HL-60/S4 (cell line): ENCODE measurements around the gene ZFYVE28.
"Not testable (repeated sequence)": the region's sequence is repeated elsewhere in the genome, so short reads cannot be mapped to it uniquely, and the experiment has no call there.

Experiments
- in situ Hi-C: fragments of 300-500 bp; cut with MboI; formaldehyde crosslinking; loops from 2 replicates; pipeline ENCODE4 v1.14.3; 2022; ENCODE audit warnings: low sequenced_read_pairs

The ZFYVE28 gene

GRCh38 chr4:2417765-2418649, at the start of gene ZFYVE28:
TSS of gene ZFYVE28 (minus strand) at chr4:2418645. CDS start at chr4:2418323, 322 bp downstream.
- in situ Hi-C loops = no loop called here

GRCh38 chr4:2465544-2465943, 47.1 kb upstream of the ZFYVE28 start:
- in situ Hi-C loops = not testable (repeated sequence)

- in situ Hi-C loops = no loop called here
These were observed 46.6 kb upstream of the ZFYVE28 start for GRCh38 chr4:2465032-2465431.

DNA sequence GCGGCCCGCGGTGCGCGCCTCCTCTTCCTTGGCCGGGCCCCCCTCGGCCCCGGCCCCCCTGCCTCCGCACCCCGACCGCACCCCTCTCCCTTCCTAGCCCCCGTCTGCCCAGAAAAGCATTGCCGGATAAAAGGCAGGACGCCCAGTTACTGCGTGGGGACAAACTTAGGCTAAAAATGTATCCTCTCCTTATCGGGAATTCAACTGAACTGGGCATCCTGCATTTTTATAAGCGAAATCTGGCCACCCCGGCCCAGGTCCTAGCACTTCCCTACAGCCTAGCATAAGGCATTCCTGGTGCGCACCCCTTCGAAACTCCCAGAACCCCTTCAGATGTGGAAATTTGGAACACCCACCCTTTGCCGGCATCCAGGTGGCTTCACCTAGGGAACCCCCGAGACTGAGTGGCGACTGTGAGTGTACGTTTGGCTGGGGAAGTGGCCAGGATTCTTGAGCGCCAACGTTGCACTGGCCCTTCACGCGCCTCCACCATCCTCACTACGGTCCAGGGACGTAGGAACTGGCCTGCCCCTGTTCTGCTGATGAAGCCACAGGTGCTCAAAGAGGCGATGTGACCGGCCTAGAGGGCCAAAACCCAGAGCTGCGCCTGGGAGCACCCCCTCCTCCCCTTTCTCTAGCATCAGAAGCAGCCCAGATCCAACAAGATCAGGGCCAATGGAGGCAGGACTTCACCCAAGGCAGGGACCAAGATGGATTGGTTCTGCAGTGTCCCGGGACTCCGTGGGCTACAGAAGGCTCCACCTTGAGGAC, 44.7 kb upstream of the ZFYVE28 start:
- in situ Hi-C loops = no loop called here

DNA sequence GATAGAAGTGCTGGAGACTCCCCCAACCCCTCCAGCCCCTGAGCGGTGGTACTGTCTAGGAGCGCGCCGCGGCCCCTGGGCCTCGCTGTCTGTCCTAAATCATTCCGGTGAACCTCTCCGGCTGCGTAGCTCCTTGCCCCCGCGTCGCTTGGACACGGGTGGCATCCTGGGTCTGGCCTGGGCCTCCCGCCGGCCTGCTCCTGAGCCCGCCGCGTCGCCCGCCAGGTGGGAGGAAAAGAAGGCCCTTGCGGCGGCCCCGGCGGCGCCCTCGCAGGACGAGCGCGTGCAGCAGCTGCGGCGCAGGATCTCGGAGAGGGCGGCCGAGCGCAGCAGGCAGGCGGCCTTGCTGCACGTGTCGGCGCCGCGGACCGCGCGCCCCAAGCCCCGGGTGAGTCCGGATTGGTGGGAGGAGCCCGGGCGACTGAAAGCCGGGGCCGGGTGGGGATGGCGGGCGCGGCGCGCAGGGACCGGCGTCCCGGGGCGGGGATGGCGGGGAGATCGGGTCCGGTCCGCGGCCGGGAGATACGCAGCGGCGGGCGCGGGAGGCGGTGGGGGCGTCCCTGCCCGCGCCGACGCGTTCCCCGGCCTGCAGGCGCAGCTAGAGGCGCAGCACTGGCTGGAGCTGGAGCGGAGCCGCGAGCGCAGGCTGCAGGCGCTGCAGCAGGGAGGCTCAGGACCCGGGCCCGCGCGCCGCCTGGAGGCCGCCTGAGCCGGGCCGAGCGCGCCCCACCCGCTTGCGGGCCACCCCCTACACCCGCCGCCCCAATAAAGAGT, 44.0 kb upstream of the ZFYVE28 start:
- in situ Hi-C loops = no loop called here

DNA sequence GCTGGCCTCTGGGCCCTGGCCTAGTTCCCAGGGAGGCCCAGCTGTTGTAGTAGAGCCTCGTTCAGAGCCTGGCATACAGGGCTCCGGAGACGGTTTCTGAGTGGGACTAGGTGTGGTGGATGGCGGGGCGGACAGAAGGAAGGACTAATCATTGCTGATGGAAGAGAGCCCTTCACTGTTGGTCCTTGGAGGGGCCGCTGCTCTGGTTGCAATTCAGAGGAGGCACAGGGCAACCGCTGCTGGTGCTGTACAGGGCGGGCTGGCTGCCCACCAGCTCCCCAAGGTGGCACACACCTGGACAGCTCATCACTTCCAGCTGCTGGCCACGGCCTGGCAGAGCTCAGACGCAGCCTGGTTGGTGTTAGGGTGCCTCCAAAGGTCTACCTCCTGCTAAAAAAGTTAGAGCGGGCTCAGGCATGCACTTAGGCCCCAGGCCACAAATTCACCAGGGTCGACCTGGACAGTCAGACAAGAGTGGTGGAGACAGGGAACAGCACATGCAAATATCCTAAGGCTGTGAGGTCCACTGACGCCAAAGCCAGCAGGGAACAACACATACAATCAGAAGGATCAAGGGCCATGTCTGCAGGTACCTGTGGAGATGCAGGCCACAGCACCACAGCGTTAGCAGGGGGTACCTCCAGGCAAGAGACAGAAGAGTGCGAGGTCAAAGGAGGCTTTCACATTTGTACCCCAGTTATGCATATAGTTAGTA, 43.0 kb upstream of the ZFYVE28 start:
- in situ Hi-C loops = no loop called here

DNA sequence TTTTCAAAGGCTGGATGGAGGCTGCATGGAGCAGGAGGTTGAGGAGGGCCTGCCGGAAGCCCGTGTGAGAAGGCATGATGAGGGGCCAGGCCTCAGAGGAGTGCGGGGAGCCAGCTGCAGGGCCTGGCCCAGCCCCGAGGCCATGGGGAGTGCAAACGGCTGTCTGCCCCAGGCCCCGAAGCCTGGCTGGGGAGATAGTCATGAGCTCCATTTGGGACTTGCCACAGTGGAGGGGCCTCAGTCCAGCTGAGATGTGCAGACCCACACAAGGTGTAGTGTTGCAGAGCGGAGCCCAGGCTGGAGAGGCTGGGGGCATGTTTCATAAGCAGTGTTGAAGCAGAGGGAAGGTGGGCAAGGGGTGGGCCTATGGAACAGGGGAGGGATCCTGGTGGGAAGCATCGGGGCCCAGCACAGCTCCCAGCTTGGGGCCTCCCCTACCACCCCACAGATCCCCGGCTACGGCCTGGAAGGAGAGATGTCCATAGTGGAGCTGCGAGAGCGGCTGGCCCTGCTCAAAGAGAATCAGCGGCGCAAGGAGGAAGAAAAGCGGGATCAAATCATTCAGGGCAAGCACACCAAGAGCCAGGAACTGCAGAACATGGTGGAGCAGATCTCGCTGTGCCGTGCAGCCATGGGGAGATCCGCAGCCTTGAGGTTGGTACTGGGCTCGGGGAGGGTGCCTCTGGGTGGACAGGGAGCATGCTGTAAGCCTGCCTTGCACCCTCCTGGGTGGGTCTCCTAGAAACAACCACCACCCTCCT, 41.3 kb upstream of the ZFYVE28 start:
- in situ Hi-C loops = no loop called here

DNA sequence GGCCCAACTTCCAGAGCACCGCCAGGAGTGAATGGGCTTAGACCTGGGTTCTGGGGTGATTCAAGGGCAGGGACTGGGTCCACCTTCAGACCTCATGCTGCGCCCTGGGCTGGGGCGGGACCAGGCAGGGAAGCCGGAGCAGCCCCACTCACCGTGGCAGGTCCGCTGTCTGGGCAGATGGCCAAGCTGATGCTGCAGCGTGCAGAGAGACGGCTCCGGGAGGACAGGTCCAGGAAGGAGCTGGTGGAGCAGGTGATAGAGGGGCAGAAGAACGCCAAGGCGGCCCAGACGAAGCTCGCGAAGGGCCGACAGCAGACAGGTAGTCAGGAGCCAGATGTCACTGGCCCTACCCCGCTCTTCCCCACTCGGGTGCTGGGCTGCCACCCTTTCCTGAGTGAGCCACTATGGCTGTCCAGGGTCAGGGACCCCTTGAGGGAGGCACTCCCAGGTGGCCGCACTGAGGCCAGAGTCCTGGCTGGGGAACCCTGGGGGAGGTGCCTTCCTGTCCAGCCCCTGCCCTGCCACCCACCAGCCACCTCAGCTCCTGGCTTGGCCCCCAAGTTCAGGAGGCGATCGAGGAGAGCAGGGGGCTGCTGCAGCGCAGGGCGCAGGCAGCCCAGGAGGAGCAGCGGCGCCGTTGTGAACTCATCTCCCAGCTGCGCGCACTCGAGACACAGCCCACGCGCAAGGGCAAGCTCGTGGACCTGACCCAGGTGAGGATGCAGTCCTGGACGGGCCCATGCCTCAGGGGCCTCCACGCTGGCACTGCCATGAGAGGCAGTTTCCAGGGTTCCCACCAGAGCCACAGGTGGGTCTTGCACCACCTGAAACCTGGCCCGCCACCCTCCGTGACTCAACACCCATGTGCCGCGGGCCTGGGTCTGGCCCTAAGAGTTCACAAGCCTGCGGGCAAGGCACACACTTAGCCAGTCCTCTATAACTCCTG, 40.4 kb upstream of the ZFYVE28 start:
- in situ Hi-C loops = no loop called here

DNA sequence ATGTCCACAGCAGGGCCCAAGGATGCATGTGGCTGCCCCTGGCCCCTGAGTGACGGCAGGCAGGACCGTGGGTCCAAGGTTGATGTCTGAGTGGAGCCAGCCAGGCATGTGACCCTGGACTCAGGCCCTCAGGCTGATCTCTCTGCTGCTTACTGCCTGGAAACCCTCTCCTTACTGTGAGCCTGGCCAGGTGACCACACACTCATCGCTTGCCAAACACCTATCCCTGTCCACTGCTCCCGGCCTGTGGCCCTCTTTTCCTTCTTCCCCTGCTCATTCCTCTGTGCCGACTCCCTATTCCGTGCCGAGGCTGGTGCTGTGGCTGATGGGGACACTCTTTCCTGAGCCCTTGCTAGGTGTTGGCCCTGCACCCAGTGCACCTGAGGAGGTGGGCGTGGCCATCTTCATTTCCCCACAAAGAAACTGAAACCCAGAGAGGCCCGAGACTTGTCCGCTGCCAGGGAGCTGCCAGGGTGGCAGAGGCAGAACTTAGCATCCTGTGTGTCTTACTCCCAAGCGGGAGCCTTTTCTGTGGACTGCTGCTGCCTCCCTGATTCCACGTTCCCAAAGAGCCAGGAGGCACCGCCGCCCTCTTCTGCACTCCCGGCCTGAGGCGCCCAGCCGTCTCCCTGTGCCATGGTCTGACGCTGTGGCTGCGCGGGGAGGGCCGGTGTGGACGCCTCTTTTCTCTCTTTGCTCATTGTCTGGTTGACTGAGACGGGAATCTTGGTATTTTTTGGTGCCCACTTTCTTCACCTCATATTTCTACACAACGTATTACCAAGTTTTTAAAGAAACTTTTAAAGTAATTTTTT, 39.2 kb upstream of the ZFYVE28 start:
- in situ Hi-C loops = no loop called here

GRCh38 chr4:2451821-2452785, 33.7 kb upstream of the ZFYVE28 start:
- in situ Hi-C loops = no loop called here

DNA sequence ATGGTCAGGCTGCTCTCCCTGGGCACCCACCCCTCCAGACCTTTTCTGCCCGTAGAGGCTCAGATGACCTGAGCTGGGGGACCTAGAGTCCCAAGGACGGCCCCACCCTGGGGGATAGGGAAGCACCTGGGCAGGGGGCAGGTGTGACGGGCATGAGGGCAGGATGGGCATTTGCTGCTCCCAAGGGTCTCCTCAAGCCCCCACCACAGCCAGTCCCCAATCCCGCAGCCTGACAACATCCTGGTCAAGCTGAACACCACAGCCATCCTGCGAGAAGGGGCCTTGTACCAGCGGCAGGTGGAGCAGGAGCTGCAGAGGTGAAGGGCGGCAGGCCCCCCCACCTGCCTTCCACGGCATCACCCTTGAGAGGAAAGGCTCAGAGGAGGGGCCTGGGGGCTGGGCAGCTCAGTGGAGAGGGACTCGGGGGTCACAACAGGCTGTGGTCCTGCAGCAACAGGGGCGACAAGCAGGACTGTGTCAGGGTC, 32.6 kb upstream of the ZFYVE28 start:
- in situ Hi-C loops = no loop called here

DNA sequence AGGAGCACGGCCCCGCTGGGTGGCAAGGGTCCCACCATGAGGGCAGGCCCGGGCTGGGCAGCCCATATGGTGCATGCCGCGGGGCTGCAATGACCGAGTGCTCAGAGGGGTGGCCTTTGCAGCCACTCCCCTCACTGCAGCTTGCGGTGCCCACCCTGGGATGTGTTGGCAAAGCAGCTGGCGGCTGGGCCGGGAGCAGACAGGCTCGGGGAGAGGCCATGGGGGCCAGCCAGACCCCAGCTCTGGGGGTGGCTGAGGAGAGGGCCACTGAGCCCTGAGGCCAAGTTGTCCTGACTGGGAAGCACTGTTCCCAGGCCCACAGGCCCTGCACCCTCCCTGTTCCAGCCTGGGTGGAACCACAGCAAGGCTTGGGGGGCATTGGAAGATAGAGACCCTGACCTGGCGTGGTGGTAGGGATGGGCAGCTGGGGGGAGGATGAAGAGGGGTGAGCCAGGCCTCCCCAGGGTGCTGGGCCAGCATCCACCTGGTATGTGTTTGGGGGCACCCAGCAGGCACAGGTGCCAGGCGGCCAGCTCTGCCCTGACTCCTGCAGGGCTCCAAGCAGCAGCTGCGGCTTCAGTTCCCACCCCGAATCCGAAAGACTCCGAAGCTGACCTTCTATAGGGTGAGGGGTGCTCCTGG, 32.1 kb upstream of the ZFYVE28 start:
- in situ Hi-C loops = no loop called here

DNA sequence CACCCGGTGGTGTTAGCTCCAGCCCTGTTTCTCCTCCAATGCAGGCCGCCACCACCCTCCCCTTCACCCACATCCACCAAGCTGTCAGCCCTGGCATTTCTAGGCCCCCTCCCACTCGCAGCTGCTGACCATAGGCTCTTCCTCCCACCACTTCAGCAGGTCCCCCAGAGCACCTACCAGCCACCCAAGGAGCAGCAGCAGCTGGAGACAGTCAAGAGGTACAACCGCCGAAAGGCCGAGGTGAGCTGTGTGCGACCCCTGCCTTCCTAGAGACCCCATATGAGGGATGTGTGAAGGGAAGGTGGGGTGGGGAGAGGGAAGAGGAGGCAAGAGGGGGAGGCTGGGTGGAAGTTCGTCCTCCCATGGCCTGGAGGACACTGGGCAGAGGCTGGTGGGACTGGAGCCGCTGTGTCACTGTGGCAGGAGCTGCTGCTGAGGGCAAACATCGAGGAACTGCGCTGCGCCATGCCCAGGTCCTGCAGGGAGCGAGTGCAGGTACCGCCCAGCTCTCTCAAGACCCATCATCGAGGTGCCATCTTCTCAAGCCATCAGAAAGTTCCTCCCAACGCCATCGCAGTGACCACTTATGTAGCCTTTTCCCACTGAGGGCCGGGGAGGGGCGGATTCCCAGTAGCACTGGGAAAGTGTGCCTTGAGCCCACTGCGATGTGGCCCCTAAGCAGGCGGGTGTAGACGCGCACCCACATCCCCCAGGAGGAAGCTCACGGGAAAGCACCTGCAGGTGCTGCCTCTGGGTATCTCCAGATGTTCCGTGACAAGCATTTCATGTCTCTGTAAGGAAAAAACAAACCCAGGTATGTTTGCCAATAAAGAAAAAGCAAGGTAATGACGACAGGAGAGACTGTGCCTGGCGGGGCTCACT, 31.3 kb upstream of the ZFYVE28 start:
- in situ Hi-C loops = no loop called here

- in situ Hi-C loops = no loop called here
These were observed 30.6 kb upstream of the ZFYVE28 start for GRCh38 chr4:2449051-2449450.

GRCh38 chr4:2448589-2448988, 30.1 kb upstream of the ZFYVE28 start:
- in situ Hi-C loops = no loop called here
